T47D (cell line): ENCODE data around the gene SLC3A2.

Source experiments
- DNase-seq, 2 experiments: peaks; one replicate each; pipeline versions ENCODE4 v3.0.0 to v3.0.0-alpha.2; 2011 to 2012; ENCODE audit warnings: low read depth in 1 of 2, low spot score in 1 of 2
- JUND ChIP-seq: IDR thresholded peaks from 2 replicates; pipeline ENCODE4 v1.6.1; 2012; ENCODE audit warnings: low read depth
- in situ Hi-C: cut with HindIII; loops from 2 replicates; pipeline ENCODE4 v1.10.0; 2016; ENCODE audit warnings: low sequenced_read_pairs, low pct_unique_long_range_greater_than_20kb

Gene SLC3A2

GRCh38 chr11:62879235-62879978, 1.3 kb upstream of the SLC3A2 start:
- DNase-seq, result no peak
- no peak for TF ChIP-seq JUND
- in situ Hi-C loops, result no loop called here

GRCh38 chr11:62880231-62880802, 379 bp upstream of the SLC3A2 start:
- in situ Hi-C loops, result no loop called here
- TF ChIP-seq JUND, result no peak
- no peak for DNase-seq

GRCh38 chr11:62881579-62882430, 1.1 kb downstream of the SLC3A2 start:
- TF ChIP-seq JUND, result peak; percentile 93
- peak; percentile 79 to 99 for DNase-seq
- in situ Hi-C loops, result no loop called here

GRCh38 chr11:62882431-62882749, 1.7 kb downstream of the SLC3A2 start:
- in situ Hi-C loops, result no loop called here
- TF ChIP-seq JUND, result no peak
- no peak for DNase-seq

GRCh38 chr11:62882788-62883501, 2.2 kb downstream of the SLC3A2 start:
- TF ChIP-seq JUND, result no peak
- no peak for DNase-seq
- in situ Hi-C loops, result no loop called here

- no peak for TF ChIP-seq JUND
- peak in 1 of 2 experiments; percentile 53 for DNase-seq
- in situ Hi-C loops, result no loop called here
Measured at GRCh38 chr11:62883673-62884072, 3.0 kb downstream of the SLC3A2 start.

GRCh38 chr11:62885137-62885750, 4.5 kb downstream of the SLC3A2 start:
- TF ChIP-seq JUND, result no peak
- DNase-seq, result no peak
- in situ Hi-C loops, result no loop called here

GRCh38 chr11:62888406-62888805, 7.7 kb downstream of the SLC3A2 start:
- TF ChIP-seq JUND, result no peak
- in situ Hi-C loops, result no loop called here
- no peak for DNase-seq

GRCh38 chr11:62889126-62889483, 8.4 kb downstream of the SLC3A2 start:
- no peak for DNase-seq
- in situ Hi-C loops, result no loop called here
- TF ChIP-seq JUND, result no peak; the same call in 1 of the 2 replicates

GRCh38 chr11:62889484-62890437, 9.1 kb downstream of the SLC3A2 start:
- in situ Hi-C loops, result no loop called here
- peak in 1 of 2 experiments; percentile 60 for DNase-seq
- no peak for TF ChIP-seq JUND
